HepG2 (cell line): Measurements from ENCODE around the gene LEAP2. TPM values are rescaled to one million over a fixed set of nuclear protein-coding genes. Genes with fewer than 3 reads are reported as not detected.

Experiments used
- CBFB ChIP-seq: sonication (generic); formaldehyde crosslinking; IDR thresholded peaks from 2 replicates; pipeline ENCODE4 v1.4.0; 2020; ENCODE audit warnings: missing genetic modification reagents
- CENPT ChIP-seq: sonication (generic); formaldehyde crosslinking; IDR thresholded peaks from 2 replicates; pipeline ENCODE4 v1.8.0; 2022; ENCODE audit warnings: low read depth, mild to moderate bottlenecking, moderate library complexity, missing genetic modification reagents
- CENPX ChIP-seq: sonication (generic); formaldehyde crosslinking; IDR thresholded peaks from 2 replicates; pipeline ENCODE4 v1.9.0; 2021; ENCODE audit warnings: mild to moderate bottlenecking, missing genetic modification reagents, moderate library complexity
- ESRRA ChIP-seq: sonication (generic); formaldehyde crosslinking; IDR thresholded peaks from 2 replicates; pipeline ENCODE4 v1.5.1; 2020; ENCODE audit warnings: mild to moderate bottlenecking, low read depth, missing genetic modification reagents
- GTF3A ChIP-seq: sonication (generic); formaldehyde crosslinking; conservative IDR thresholded peaks from 2 replicates; pipeline ENCODE4 v1.4.0; 2020; ENCODE audit warnings: mild to moderate bottlenecking, missing genetic modification reagents
- JARID2 ChIP-seq: sonication (generic); formaldehyde crosslinking; IDR thresholded peaks from 2 replicates; pipeline ENCODE4 v1.8.1; 2023; ENCODE audit warnings: missing genetic modification reagents, inconsistent platforms; ENCODE audit not compliant: insufficient replicate concordance
- MXI1 ChIP-seq: IDR thresholded peaks from 3 replicates; pipeline ENCODE4 v1.6.1; 2012; ENCODE audit warnings: low read depth, low read length, inconsistent platforms, borderline replicate concordance
- PHF8 ChIP-seq: sonication (generic); formaldehyde crosslinking; IDR thresholded peaks from 2 replicates; pipeline ENCODE4 v1.5.0; 2020; ENCODE audit warnings: missing genetic modification reagents
- PPARG ChIP-seq: conservative IDR thresholded peaks from 2 replicates; pipeline ENCODE4 v1.6.1; 2016; ENCODE audit warnings: missing biosample characterization, missing genetic modification reagents
- REL ChIP-seq: sonication (generic); formaldehyde crosslinking; conservative IDR thresholded peaks from 2 replicates; pipeline ENCODE4 v1.8.0; 2022; ENCODE audit warnings: mild to moderate bottlenecking, missing genetic modification reagents, moderate library complexity
- SOX6 ChIP-seq, 2 experiments: fragments of 450-650 bp in 1 of 2; sonication (generic) in 1 of 2; formaldehyde crosslinking in 1 of 2; IDR thresholded peaks; 2 replicates each; pipeline versions ENCODE4 v1.4.0 to v1.6.1; 2017 to 2020; ENCODE audit warnings: antibody characterized with exemption in 1 of 2, mild to moderate bottlenecking in 1 of 2, missing genetic modification reagents in 1 of 2
- SP140L ChIP-seq: sonication (generic); formaldehyde crosslinking; IDR thresholded peaks from 2 replicates; pipeline ENCODE4 v1.4.0; 2020; ENCODE audit warnings: missing genetic modification reagents, borderline replicate concordance
- STAG1 ChIP-seq: sonication (generic); formaldehyde crosslinking; IDR thresholded peaks from 2 replicates; pipeline ENCODE4 v1.4.0; 2020; ENCODE audit warnings: missing genetic modification reagents
- SYNCRIP ChIP-seq: fragments of 200-400 bp; formaldehyde crosslinking; IDR thresholded peaks from 2 replicates; pipeline ENCODE4 v1.6.1; 2018; ENCODE audit warnings: mild to moderate bottlenecking, low read depth, low read length; ENCODE audit not compliant: insufficient read depth
- ZMYM4 ChIP-seq: sonication (generic); formaldehyde crosslinking; IDR thresholded peaks from 2 replicates; pipeline ENCODE4 v1.8.1; 2023; ENCODE audit warnings: mild to moderate bottlenecking, missing genetic modification reagents
- ZNF20 ChIP-seq: sonication (generic); formaldehyde crosslinking; IDR thresholded peaks from 2 replicates; pipeline ENCODE4 v1.4.0; 2020; ENCODE audit warnings: mild to moderate bottlenecking, moderate library complexity, missing genetic modification reagents
- ZNF24 ChIP-seq: fragments of 450-650 bp; IDR thresholded peaks from 2 replicates; pipeline ENCODE4 v1.6.1; 2017; ENCODE audit warnings: antibody characterized with exemption, mild to moderate bottlenecking
- ZNF839 ChIP-seq: sonication (generic); formaldehyde crosslinking; IDR thresholded peaks from 2 replicates; pipeline ENCODE4 v1.4.0; 2020; ENCODE audit warnings: missing genetic modification reagents, mild to moderate bottlenecking, borderline replicate concordance
- polyA plus RNA-seq, 8 experiments: library from polyadenylated mRNA; depleted of rRNA in 3 of 8; stranded (reverse) in 7 of 8; unstranded in 1 of 8; fragments of >200 nt; fragmentation: Illumina TruSeq in 4 of 8; extraction: Trizol in 4 of 8; gene quantifications; 2 replicates each; pipeline versions ENCODE4 v1.2.1 to v1.2.3, GENCODE V29; 2011 to 2016; ENCODE audit warnings: low read depth in 4 of 8, missing spikeins in 1 of 8, mixed read lengths in 1 of 8; ENCODE audit not compliant: insufficient read depth in 1 of 8
- total RNA-seq, 5 experiments: library from RNA; depleted of rRNA; stranded (reverse); fragments of >200 nt; fragmentation: Illumina TruSeq; extraction: Trizol; gene quantifications; 2 replicates each; pipeline ENCODE4 v1.2.3, GENCODE V29; 2016; ENCODE audit warnings: low read depth in 1 of 5
- TF ChIP-seq, protein P1 (sequence below): sonication (generic); formaldehyde crosslinking; IDR thresholded peaks from 2 replicates; pipeline ENCODE4 v1.4.0; 2020; ENCODE audit warnings: low read depth, mild to moderate bottlenecking, missing genetic modification reagents
- TF ChIP-seq, protein P2 (sequence below): sonication (generic); formaldehyde crosslinking; IDR thresholded peaks from 2 replicates; pipeline ENCODE4 v1.4.0; 2020; ENCODE audit warnings: missing genetic modification reagents, mild to moderate bottlenecking, borderline replicate concordance
- TF ChIP-seq, protein P3 (sequence below): sonication (generic); formaldehyde crosslinking; conservative IDR thresholded peaks from 2 replicates; pipeline ENCODE4 v1.5.0; 2020; ENCODE audit warnings: missing genetic modification reagents
- TF ChIP-seq, protein P4 (sequence below): IDR thresholded peaks from 2 replicates; pipeline ENCODE4 v1.6.1; 2016; ENCODE audit warnings: mild to moderate bottlenecking
- TF ChIP-seq, protein P5 (sequence below): sonication (generic); formaldehyde crosslinking; conservative IDR thresholded peaks from 2 replicates; pipeline ENCODE4 v1.8.0; 2022; ENCODE audit warnings: low read depth, missing genetic modification reagents

The LEAP2 gene
- total and polyA plus RNA-seq, 2 of the 13 experiments (the other 11 are each of a cell fraction or from before 2014, with no cell fraction given): 23.9 to 51.9 TPM

DNA sequence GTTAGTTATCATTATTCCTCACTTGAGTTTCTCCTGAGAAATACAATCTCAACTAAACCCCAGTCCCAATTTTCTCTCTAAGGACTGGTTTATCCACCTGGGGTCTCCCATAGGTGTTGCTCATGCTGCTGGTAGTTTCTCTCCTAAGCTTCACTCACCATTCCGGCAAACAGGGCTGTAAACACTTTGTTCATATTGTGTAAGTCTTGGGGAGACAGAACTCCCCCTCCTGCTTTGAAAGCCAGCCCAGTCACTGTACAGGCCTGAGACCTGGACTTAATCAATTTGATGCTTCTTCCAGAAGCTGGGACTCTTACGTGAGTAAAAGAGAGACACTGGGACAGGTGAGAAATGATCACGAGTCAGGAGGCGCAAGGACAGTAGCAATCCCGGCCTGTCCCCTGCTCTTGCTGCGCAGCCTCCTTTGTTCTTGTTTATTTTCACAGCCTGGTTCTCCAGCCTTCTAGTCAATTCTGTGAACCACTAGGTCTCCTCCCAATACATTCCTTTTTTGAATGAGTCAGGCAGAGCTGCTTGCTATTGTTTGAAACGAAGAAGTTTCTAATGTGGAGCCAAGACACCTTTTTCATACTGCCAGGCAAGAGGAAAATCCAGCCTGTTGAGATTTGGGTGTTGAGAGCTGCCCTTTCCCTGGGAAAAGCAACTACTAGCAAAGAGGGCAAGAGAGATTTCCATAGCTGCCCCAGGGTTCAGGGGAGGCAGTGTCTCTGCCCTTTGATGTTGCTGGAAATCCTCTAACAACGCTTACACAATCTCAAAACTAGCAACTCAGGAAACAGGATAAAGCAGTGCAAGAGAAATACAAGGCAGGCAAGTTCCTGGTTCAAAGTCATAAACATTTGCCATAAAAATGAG, 33.8 kb upstream of the LEAP2 start (continued):
- no peak for TF ChIP-seq GTF3A (CRISPR knock-in tag)
- TF ChIP-seq ZNF839: no peak
- TF ChIP-seq, protein P1, sequence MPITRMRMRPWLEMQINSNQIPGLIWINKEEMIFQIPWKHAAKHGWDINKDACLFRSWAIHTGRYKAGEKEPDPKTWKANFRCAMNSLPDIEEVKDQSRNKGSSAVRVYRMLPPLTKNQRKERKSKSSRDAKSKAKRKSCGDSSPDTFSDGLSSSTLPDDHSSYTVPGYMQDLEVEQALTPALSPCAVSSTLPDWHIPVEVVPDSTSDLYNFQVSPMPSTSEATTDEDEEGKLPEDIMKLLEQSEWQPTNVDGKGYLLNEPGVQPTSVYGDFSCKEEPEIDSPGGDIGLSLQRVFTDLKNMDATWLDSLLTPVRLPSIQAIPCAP (CRISPR knock-in tag): no peak
- peak; percentile 62 for TF ChIP-seq PPARG (CRISPR knock-in tag)
- TF ChIP-seq, protein P2, sequence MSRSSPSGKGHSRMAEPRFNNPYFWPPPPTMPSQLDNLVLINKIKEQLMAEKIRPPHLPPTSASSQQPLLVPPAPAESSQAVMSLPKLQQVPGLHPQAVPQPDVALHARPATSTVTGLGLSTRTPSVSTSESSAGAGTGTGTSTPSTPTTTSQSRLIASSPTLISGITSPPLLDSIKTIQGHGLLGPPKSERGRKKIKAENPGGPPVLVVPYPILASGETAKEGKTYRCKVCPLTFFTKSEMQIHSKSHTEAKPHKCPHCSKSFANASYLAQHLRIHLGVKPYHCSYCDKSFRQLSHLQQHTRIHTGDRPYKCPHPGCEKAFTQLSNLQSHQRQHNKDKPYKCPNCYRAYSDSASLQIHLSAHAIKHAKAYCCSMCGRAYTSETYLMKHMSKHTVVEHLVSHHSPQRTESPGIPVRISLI: no peak
- TF ChIP-seq, protein P3, sequence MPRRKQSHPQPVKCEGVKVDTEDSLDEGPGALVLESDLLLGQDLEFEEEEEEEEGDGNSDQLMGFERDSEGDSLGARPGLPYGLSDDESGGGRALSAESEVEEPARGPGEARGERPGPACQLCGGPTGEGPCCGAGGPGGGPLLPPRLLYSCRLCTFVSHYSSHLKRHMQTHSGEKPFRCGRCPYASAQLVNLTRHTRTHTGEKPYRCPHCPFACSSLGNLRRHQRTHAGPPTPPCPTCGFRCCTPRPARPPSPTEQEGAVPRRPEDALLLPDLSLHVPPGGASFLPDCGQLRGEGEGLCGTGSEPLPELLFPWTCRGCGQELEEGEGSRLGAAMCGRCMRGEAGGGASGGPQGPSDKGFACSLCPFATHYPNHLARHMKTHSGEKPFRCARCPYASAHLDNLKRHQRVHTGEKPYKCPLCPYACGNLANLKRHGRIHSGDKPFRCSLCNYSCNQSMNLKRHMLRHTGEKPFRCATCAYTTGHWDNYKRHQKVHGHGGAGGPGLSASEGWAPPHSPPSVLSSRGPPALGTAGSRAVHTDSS (CRISPR knock-in tag): no peak
- TF ChIP-seq, protein P4, sequence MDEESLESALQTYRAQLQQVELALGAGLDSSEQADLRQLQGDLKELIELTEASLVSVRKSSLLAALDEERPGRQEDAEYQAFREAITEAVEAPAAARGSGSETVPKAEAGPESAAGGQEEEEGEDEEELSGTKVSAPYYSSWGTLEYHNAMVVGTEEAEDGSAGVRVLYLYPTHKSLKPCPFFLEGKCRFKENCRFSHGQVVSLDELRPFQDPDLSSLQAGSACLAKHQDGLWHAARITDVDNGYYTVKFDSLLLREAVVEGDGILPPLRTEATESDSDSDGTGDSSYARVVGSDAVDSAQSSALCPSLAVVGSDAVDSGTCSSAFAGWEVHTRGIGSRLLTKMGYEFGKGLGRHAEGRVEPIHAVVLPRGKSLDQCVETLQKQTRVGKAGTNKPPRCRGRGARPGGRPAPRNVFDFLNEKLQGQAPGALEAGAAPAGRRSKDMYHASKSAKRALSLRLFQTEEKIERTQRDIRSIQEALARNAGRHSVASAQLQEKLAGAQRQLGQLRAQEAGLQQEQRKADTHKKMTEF: peak; percentile 51
- TF ChIP-seq CBFB (CRISPR knock-in tag): peak; percentile 14; the same call in 1 of the 2 replicates
- no peak; the same call in none of the 2 replicates for TF ChIP-seq STAG1 (CRISPR knock-in tag)
- TF ChIP-seq ZMYM4 (CRISPR knock-in tag): 0 out of 2 replicates have a peak, but pooled peaks have one; percentile 45
- TF ChIP-seq ESRRA: 0 out of 2 replicates have a peak, but pooled peaks have one; percentile 32
- no peak for TF ChIP-seq JARID2
- no peak for TF ChIP-seq REL
- no peak; the same call in 2 of the 3 replicates for TF ChIP-seq MXI1
- no peak for TF ChIP-seq CENPT (CRISPR knock-in tag)
- no peak for TF ChIP-seq CENPX (CRISPR knock-in tag)
- no peak for TF ChIP-seq SOX6 (IDR thresholded peaks at IDR 0.05)
- peak; percentile 88 for TF ChIP-seq SOX6 (CRISPR knock-in tag; IDR thresholded peaks at IDR 0.05)
- no peak for TF ChIP-seq SP140L
- no peak for TF ChIP-seq PHF8 (CRISPR knock-in tag)
- no peak for TF ChIP-seq SYNCRIP
- TF ChIP-seq, protein P5, sequence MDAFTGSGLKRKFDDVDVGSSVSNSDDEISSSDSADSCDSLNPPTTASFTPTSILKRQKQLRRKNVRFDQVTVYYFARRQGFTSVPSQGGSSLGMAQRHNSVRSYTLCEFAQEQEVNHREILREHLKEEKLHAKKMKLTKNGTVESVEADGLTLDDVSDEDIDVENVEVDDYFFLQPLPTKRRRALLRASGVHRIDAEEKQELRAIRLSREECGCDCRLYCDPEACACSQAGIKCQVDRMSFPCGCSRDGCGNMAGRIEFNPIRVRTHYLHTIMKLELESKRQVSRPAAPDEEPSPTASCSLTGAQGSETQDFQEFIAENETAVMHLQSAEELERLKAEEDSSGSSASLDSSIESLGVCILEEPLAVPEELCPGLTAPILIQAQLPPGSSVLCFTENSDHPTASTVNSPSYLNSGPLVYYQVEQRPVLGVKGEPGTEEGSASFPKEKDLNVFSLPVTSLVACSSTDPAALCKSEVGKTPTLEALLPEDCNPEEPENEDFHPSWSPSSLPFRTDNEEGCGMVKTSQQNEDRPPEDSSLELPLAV (CRISPR knock-in tag): no peak
- TF ChIP-seq ZNF20: no peak
- no peak for TF ChIP-seq ZNF24
